ENCODE data around the gene TNRC6C. TPM values are rescaled to one million over a fixed set of nuclear protein-coding genes. Genes with fewer than 3 reads are reported as not detected.
"Not testable (repeated sequence)": the region's sequence is repeated elsewhere in the genome, so short reads cannot be mapped to it uniquely, and the experiment has no call there.

The TNRC6C gene
- total RNA-seq, 1 experiment from 2014 or later, result 16.4 TPM

DNA sequence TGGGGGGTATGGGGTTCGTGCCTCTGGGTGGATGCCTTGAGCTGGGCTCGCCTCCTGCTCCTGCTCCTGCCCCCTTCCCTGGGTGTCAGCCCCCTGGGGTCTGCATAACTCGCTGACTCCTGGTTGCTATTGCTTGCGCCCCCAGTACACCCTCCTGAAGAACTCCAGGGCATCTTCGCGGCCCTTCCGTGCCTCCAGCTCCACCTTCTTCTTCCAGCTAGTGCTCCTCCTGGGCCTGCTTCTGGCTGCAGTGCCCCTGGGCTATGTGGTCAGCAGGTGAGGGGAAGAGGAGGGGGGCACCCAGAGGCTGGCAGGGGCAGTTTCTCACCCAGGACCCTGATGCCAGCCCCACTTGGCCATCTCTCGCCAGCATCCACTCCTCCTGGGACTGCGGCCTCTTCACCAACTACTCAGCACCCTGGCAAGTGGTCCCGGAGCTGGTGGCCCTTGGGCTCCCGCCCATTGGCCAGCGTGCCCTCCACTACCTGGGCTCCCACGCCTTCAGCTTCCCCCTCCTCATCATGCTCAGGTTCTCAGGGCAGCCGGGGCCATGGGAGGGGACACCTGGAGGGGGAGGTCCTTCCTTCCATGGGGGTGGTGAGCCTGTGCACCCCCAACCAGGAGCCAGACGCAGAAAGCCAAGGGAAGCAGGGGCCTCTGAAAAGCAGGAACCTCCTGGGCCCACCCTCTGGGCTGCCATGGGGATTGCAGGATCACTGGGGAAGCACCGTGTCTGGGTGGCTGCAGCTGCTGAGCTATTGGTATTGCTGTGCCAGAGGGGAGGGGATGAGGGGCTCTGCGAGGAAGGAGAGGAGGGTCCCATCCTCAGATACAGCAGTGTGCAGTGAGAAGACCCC lies 179.9 kb downstream of the TNRC6C start:
- Mint-ChIP-seq H3K27me3 (ENCODE audit: insufficient read depth, unreplicated experiment) (peaks cover 11% of the 10 kb centered on the region), H3K36me3 (ENCODE audit: insufficient read depth, unreplicated experiment) (no peaks in the 10 kb centered on the region), H3K27ac (ENCODE audit: low read depth, unreplicated experiment) (no peak overlapping the region), H3K9me3 (ENCODE audit: unreplicated experiment) (no peaks in the 10 kb centered on the region), H3K4me3 (ENCODE audit: unreplicated experiment) (no peak overlapping the region), H3K4me1 (ENCODE audit: insufficient read depth, unreplicated experiment) (peaks cover 6% of the 10 kb centered on the region)
- TF ChIP-seq, protein P1, sequence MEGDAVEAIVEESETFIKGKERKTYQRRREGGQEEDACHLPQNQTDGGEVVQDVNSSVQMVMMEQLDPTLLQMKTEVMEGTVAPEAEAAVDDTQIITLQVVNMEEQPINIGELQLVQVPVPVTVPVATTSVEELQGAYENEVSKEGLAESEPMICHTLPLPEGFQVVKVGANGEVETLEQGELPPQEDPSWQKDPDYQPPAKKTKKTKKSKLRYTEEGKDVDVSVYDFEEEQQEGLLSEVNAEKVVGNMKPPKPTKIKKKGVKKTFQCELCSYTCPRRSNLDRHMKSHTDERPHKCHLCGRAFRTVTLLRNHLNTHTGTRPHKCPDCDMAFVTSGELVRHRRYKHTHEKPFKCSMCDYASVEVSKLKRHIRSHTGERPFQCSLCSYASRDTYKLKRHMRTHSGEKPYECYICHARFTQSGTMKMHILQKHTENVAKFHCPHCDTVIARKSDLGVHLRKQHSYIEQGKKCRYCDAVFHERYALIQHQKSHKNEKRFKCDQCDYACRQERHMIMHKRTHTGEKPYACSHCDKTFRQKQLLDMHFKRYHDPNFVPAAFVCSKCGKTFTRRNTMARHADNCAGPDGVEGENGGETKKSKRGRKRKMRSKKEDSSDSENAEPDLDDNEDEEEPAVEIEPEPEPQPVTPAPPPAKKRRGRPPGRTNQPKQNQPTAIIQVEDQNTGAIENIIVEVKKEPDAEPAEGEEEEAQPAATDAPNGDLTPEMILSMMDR (IDR thresholded peaks at IDR 0.05; ENCODE audit: unreplicated experiment), result no peak
- intact Hi-C loops (cut with micrococcal nuclease), result no loop called here
- POLR2A ChIA-PET, result interaction anchor here (2.3 kb wide), 1 partner anchor 10 kb away, joined by 9 read pairs; the partner anchor contains the start of gene TMC6
- BruUV-seq (replicated peaks), result no TSS peak
- DNase-seq (ENCODE audit: unreplicated experiment), result no peak
- CTCF ChIA-PET, result interaction anchor here (0.6 kb wide), 2 partner anchors 48 to 237 kb away, joined by 3 to 4 read pairs; partner anchors contain the start of gene TK1

DNA sequence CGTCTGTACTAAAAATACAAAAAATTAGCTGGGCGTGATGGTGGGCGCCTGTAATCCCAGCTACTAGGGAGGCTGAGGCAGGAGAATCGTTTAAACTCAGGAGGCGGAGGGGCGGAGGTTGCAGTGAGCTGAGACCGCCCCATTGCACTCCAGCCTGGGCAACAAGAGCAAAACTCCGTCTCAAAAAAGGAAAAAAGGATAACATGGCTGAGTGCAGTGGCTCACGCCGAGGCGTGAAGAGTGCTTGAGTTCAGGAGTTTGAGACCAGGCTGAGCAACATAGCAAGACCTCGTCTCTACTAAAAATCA lies 181.3 kb downstream of the TNRC6C start:
- DNase-seq (ENCODE audit: unreplicated experiment); H3K9me3 Mint-ChIP-seq (ENCODE audit: unreplicated experiment); H3K27ac Mint-ChIP-seq (ENCODE audit: low read depth, unreplicated experiment); intact Hi-C loops (cut with micrococcal nuclease); H3K36me3 Mint-ChIP-seq (ENCODE audit: insufficient read depth, unreplicated experiment); BruUV-seq (replicated peaks); H3K27me3 Mint-ChIP-seq (ENCODE audit: insufficient read depth, unreplicated experiment); H3K4me3 Mint-ChIP-seq (ENCODE audit: unreplicated experiment): not testable (repeated sequence)
- H3K4me1 Mint-ChIP-seq (ENCODE audit: insufficient read depth, unreplicated experiment), result peaks cover 14% of the 10 kb centered on the region
- ChIA-PET CTCF (interaction anchor here (0.7 to 0.8 kb wide), 3 partner anchors 13 to 27 kb away, joined by 3 to 5 read pairs (median 4); no protein-coding TSS in a partner anchor), POLR2A (interaction anchor here (2.3 kb wide), 1 partner anchor 12 kb away, joined by 9 read pairs; the partner anchor contains the start of gene TMC6)

DNA sequence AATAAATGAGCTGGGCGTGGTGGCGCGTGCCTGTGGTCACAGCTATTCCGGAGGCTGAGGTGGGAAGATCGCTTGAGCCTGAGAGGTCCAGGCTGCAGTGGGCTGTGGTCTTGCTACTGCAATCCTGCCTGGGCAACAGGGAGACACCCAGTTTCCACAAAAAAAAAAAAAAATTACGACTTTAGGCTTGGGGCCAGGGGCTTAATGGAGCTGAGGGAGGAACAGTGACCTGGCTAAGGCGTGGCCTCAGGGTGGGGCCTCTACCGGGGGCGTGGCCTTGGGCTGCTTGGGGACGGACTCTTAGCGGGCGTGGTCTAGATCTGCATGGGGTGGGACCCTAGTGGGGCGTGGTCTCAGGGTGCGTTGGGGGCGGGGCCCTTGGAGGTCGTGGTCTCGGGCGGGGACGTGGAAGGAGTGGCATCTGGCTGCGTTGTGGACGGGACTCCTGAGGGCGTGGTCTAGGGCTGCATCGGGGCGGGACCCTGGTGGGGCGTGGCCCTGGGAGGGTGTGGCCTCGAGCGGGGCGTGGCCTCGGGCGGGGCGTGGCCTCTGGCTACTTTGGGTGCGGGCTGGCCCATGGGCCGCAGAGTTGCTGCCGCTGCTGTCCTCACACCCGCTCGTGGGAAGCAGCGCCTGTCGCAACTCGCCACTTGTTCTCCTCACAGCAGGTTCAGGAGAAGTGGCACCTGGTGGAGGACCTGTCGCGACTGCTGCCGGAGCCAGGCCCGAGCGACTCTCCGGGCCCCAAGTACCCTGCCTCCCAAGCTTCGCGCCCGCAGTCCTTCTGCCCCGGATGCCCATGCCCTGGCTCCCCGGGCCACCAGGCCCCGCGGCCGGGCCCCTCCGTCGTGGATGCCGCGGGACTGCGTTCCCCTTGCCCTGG lies 181.9 kb downstream of the TNRC6C start:
- peak overlapping the region; percentile 59 for H3K4me3 Mint-ChIP-seq (ENCODE audit: unreplicated experiment)
- BruUV-seq (replicated peaks), result no TSS peak
- POLR2A ChIA-PET, result interaction anchor here (1.0 to 2.3 kb wide), 3 partner anchors 12 to 29 kb away, joined by 3 to 9 read pairs (median 4); partner anchors contain the start of gene TMC6
- peak; percentile 96 for DNase-seq (ENCODE audit: unreplicated experiment)
- intact Hi-C loops (cut with micrococcal nuclease), result no loop called here
- H3K36me3 Mint-ChIP-seq (ENCODE audit: insufficient read depth, unreplicated experiment), result no peaks in the 10 kb centered on the region
- TF ChIP-seq, protein P1 (IDR thresholded peaks at IDR 0.05; ENCODE audit: unreplicated experiment), result no peak
- H3K9me3 Mint-ChIP-seq (ENCODE audit: unreplicated experiment), result no peaks in the 10 kb centered on the region
- no peak overlapping the region for H3K27ac Mint-ChIP-seq (ENCODE audit: low read depth, unreplicated experiment)
- H3K4me1 Mint-ChIP-seq (ENCODE audit: insufficient read depth, unreplicated experiment), result peaks cover 16% of the 10 kb centered on the region
- no peaks in the 10 kb centered on the region for H3K27me3 Mint-ChIP-seq (ENCODE audit: insufficient read depth, unreplicated experiment)
- CTCF ChIA-PET, result interaction anchor here (0.7 to 1.4 kb wide), 4 partner anchors 13 to 28 kb away, joined by 3 to 5 read pairs (median 4); no protein-coding TSS in a partner anchor

DNA sequence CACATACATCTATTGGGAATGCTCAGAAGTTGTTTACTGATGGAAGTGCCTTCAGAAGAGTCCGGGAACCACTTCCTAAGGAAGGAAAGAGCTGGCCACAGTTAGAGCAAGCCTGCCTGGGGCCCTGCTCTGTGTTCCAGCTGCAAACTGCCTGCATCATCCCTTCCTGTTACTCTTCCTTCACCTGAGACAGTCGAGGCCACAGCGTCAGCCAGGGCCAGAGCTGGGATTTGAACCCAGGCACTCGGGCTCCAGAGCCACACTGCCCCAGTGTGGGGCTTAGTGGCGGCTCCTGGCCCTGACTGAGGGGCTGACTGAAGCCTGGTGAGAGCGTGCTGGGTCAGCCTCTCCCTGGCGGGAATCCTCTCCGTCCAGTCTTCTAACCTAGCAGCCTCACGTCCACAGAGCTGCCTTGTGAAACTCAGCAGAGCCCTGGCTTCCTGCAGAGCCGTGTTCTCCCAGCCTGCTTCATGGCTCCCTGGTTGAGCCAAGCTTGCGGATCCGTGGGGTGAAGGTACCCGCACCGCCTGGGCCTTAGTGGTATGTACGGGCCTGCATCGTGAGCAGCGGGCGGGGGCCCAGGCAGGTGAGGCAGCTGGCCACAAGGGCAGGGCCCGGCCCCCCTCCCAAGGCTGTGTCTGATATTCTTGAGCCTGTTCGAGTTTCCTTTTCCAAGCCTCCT lies 183.1 kb downstream of the TNRC6C start:
- ChIA-PET CTCF (interaction anchor here (0.7 to 1.4 kb wide), 6 partner anchors 14 to 280 kb away, joined by 3 to 5 read pairs (median 4); no protein-coding TSS in a partner anchor), POLR2A (interaction anchor here (0.6 to 2.4 kb wide), 14 partner anchors 13 to 1414 kb away, joined by 3 to 14 read pairs (median 4); partner anchors contain the start of gene TMC6)
- Mint-ChIP-seq H3K27ac (ENCODE audit: low read depth, unreplicated experiment) (no peak overlapping the region), H3K4me3 (ENCODE audit: unreplicated experiment) (no peak overlapping the region), H3K36me3 (ENCODE audit: insufficient read depth, unreplicated experiment) (no peaks in the 10 kb centered on the region), H3K27me3 (ENCODE audit: insufficient read depth, unreplicated experiment) (no peaks in the 10 kb centered on the region), H3K4me1 (ENCODE audit: insufficient read depth, unreplicated experiment) (peaks cover 16% of the 10 kb centered on the region), H3K9me3 (ENCODE audit: unreplicated experiment) (no peaks in the 10 kb centered on the region)
- TF ChIP-seq, protein P1 (IDR thresholded peaks at IDR 0.05; ENCODE audit: unreplicated experiment), result no peak
- DNase-seq (ENCODE audit: unreplicated experiment), result no peak
- no TSS peak for BruUV-seq (replicated peaks)
- intact Hi-C loops (cut with micrococcal nuclease), result loop anchor here (1.0 kb wide), 1 partner anchor 18 kb away; no protein-coding TSS in a partner anchor
